Tibial nerve (tissue), 4 donors: Measurements from ENCODE around the gene PRKAG1.

ENCODE experiments used
- EP300 ChIP-seq, 2 donors: sonication (generic); formaldehyde crosslinking; IDR thresholded peaks; one replicate each; pipeline ENCODE4 v1.6.1; 2017; ENCODE audit warnings: antibody characterized with exemption in 2 of 2, mild to moderate bottlenecking in 1 of 2
- TF ChIP-seq, protein P1 (sequence below), 5 experiments: fragments of 200-600 bp in 3 of 5; fragments of 450-650 bp in 2 of 5; sonication (generic) in 3 of 5; IDR thresholded peaks; one replicate each; pipeline ENCODE4 v1.5.1; 2016 to 2019; ENCODE audit warnings: antibody characterized with exemption in 5 of 5, mild to moderate bottlenecking in 3 of 5, moderate library complexity in 2 of 5

DNA sequence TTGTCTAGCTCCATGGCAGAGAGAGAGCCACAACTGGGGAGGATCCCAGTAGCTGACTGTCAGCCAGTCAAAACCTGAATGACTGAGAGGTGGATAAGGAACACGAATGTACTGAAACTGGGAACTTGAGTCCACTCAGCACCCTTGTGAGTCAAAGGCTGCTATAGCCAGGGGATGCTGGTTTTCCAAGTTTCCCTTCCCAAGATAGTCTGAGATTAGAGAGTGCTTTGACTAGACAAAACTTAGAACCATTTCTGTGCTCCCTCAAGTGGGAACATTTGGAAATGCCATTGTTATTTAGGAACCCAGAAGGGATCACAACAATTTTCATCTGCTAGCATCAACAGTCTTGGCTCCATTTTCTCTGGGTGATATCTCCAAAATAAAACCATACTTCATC lies 4.0 kb downstream of the PRKAG1 start:
- TF ChIP-seq, protein P1, sequence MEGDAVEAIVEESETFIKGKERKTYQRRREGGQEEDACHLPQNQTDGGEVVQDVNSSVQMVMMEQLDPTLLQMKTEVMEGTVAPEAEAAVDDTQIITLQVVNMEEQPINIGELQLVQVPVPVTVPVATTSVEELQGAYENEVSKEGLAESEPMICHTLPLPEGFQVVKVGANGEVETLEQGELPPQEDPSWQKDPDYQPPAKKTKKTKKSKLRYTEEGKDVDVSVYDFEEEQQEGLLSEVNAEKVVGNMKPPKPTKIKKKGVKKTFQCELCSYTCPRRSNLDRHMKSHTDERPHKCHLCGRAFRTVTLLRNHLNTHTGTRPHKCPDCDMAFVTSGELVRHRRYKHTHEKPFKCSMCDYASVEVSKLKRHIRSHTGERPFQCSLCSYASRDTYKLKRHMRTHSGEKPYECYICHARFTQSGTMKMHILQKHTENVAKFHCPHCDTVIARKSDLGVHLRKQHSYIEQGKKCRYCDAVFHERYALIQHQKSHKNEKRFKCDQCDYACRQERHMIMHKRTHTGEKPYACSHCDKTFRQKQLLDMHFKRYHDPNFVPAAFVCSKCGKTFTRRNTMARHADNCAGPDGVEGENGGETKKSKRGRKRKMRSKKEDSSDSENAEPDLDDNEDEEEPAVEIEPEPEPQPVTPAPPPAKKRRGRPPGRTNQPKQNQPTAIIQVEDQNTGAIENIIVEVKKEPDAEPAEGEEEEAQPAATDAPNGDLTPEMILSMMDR (IDR thresholded peaks at IDR 0.05), result no peak
- TF ChIP-seq EP300 (IDR thresholded peaks at IDR 0.05), result no peak
